Keratinocyte (primary cell): Measurements from ENCODE around the gene OSBPL10.

Experiments used
- EZH2 ChIP-seq: IDR thresholded peaks from one replicate; pipeline ENCODE4 v1.6.1; 2012; ENCODE audit warnings: inconsistent platforms, mild to moderate bottlenecking, low read length, moderate library complexity
- TF ChIP-seq, protein P1 (sequence below), 3 experiments: IDR thresholded peaks in 1 of 3; conservative IDR thresholded peaks in 1 of 3; optimal IDR thresholded peaks in 1 of 3; 2 replicates in 2 of 3; 3 replicates in 1 of 3; pipeline versions ENCODE3 to v1.5.1; 2011; ENCODE audit warnings: low read length in 3 of 3, mild to moderate bottlenecking in 3 of 3, moderate library complexity in 2 of 3, control low read depth in 1 of 3, inconsistent platforms in 1 of 3; ENCODE audit not compliant: insufficient read depth in 2 of 3; ENCODE audit errors: extremely low read depth in 1 of 3

DNA sequence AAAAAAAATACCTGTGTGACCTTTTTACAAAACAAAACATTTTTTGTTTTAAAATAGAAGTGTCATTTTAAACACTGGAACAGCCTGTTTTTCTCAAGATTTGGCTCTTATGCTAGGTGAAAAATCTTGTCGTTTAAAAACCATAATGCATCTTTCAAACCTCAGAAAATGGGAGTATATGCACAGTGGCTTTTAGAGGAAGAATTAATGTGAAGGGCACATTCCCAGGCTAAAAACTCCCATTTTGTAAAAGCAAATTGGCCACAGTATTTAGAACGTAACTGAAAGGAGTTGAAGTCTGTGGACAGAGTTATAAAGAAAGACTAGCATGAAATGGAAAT is 190.0 kb downstream of the OSBPL10 start:
- no peak for TF ChIP-seq EZH2
- TF ChIP-seq, protein P1, sequence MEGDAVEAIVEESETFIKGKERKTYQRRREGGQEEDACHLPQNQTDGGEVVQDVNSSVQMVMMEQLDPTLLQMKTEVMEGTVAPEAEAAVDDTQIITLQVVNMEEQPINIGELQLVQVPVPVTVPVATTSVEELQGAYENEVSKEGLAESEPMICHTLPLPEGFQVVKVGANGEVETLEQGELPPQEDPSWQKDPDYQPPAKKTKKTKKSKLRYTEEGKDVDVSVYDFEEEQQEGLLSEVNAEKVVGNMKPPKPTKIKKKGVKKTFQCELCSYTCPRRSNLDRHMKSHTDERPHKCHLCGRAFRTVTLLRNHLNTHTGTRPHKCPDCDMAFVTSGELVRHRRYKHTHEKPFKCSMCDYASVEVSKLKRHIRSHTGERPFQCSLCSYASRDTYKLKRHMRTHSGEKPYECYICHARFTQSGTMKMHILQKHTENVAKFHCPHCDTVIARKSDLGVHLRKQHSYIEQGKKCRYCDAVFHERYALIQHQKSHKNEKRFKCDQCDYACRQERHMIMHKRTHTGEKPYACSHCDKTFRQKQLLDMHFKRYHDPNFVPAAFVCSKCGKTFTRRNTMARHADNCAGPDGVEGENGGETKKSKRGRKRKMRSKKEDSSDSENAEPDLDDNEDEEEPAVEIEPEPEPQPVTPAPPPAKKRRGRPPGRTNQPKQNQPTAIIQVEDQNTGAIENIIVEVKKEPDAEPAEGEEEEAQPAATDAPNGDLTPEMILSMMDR (optimal IDR thresholded peaks at IDR 0.05 in 1 of 3, IDR thresholded peaks at IDR 0.05 in 1 of 3, conservative IDR thresholded peaks at IDR 0.05 in 1 of 3; ENCODE audit: extremely low read depth in 1 of 3, insufficient read depth in 2 of 3, low read length in 3 of 3): no peak
